ENCODE data around the gene RABEP1.
"Not testable (repeated sequence)": the region's sequence is repeated elsewhere in the genome, so short reads cannot be mapped to it uniquely, and the experiment has no call there.

Gene RABEP1

DNA sequence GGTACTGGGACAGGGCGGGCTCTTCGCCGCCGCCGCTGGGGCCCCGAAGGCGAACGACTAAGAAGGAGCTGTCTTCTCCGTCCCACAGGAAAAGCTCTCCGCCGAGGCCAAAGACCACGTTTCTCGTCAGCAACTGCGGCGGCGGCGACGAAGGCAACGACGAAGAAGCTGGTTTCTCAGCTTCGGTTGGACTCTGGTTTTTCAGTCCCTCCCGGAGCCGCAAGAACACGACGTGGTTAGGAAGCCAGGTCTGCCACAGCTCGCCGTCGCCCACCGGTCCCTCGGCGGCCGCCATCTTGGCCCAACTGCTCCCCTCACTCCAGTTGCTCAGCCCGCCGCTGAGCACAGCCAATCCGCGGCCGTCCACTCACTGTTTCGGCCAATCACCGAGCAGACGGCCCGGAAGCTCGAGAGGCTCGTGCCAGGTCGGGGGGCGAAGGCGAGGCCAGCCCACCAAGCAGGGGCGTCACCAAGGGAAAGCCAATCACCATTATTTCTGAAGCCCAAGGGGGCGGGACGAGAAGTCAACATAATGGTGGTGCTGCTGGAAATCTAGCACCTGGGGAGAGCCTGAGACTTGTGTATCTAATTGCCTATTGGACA, 137.4 kb downstream of the RABEP1 start, which contains the start of gene NUP88:
NUP88 (minus strand) TSS at position 307 of the 603 bp plus-strand sequence; CDS start at position 295, 12 bp downstream.
- peak; percentile 77 to 99 (median 96) for DNase-seq

DNA sequence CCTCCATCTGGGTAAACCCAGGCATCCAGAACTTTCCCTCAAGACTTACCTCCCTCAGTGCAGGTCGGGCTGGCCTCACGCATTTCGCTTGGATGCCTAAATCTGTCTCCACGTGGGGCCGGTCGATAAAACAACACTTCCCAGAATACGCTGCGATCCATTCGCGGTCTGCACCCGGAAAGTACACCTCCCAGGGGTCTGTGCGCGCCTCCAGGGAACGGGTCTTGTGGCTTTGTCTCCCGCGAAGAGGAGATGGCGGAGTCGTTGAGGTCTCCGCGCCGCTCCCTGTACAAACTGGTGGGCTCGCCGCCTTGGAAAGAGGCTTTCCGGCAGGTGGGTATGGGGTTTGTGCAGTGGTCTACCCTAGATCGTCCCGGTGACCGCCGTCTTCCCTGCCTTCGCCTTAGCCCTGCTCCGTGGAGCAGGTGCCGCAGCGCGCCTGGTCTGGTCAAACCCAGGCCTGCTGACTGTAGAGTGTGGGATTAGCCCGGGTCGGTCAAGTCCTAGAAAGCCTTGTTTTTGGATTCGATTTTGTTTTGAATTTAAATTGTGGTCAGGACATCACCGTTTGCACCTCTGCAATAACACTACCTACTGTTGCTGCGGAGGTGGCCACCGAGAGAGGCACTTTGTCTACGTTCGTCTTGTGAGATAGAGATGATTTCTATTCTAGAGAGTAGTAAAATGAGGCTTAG, 138.0 kb downstream of the RABEP1 start, which contains the start of gene RPAIN:
RPAIN (plus strand) TSS at position 224 of the 695 bp plus-strand sequence; CDS start at position 253, 29 bp downstream.
- DNase-seq, result peak in 53 of 56 donors; percentile 75 to 98 (median 93)

DNA sequence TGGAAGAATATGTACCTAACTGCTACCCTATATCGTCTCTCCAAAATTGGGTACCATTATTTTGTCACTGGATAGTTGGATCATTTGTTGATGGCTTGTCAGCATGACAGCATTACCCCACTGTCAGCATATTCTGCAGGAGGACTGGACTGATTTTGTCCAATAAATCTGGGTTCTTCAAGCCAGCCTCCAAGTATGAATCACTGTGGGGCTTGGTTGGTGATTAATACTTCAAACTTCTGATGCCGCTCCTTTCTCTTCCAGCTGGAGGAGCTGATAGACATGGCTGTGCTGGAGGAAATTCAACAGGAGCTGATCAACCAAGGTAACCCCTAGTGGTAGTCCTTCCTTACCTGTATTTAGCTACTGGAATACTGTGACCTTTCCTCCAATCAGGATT, 140.4 kb downstream of the RABEP1 start:
- no peak for DNase-seq

DNA sequence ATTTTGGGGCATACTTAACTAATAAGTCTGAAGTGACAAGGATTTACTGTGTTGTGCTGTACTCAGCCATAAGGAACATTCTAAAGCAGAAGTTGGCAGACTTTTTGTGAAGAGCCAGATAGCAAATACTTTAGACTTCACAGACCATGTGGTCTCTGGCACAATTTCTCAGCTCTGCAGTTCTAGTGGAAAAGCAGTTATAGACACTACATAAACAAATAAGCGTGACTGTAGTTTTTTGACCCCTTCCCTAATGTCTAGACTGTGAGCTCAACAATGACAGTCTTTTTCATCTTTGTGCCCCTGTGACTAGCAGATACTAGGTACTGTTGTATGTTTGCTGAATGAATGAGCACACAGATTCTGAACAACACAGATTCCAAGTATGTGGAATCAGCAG, 142.8 kb downstream of the RABEP1 start:
- DNase-seq, result no peak

DNA sequence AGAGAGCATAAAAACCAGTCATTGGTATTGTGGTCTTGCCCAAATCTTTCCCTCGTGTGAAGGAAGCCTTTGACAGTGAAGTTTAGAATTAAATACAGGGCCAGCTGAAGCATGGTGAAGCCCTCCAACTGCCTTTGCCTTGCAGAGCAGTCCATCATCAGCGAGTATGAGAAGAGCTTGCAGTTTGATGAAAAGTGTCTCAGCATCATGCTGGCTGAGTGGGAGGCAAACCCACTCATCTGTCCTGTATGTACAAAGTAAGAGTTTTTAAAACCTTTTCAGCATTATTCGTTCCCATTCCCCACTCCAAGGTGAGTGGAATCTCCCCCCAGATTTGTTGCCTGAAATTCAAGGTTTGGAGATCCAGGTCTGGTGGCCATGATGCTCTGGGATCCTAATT, 143.7 kb downstream of the RABEP1 start:
- DNase-seq, result no peak

DNA sequence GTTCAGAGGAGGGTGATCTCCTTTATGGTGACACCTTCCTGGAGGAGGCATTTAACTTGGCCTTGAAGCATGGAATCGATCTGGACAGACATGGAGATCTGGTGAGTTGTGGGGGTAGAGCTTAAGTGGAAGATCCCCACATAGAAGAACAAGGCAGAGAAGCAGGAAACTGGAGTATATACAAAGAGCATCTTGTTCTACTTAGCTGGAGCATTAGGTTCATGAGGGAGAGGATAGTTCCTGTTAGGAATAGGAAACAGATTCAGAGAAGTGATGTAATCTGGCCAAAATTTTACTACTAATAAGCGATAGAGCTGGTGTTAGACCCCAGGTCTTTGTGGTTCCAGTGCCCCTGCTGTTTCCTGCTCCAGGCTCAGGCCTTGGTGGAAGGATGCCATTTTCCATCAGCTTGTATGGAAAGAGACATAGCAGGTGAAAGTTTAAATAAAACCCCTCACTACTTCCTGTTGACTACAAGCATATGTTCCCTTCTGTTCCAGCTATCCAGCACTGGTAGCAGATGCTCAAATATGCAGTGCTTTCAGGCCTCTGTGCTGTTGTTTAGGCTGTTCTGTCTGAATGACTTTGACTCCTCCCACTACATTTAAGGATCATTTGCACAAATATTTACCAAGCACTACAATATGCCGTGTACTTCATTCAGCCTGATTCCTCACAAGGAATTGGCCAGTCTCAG, 147.3 kb downstream of the RABEP1 start:
- DNase-seq, result no peak

DNA sequence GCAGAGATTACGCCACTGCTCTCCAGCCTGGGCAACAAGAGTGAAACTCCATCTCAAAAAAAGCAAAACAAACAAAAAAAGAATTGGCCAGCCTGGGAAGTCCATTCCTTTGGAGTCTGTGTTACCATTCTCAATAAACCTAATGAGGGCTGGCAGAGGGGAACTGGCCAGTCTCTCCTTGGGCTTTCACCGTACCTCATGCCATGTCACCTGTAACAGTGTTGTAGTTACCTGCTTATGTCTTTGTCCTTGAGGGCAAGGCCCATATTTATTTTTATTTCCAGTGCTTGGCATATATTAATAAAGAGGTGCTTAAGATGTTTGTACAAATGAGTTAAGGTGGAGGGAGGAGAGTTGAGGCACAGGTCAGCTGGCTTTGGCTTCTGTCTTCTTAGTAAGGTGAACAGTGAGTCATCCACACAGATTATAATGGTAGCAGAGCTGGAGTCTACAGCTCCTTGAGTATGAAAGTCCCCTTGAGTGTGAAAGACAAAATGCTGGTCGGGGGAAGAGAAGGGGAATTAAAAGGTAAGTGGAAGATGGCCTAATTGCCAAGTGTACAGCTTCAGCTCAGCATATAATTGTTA, 148.4 kb downstream of the RABEP1 start:
- no peak for DNase-seq

DNA sequence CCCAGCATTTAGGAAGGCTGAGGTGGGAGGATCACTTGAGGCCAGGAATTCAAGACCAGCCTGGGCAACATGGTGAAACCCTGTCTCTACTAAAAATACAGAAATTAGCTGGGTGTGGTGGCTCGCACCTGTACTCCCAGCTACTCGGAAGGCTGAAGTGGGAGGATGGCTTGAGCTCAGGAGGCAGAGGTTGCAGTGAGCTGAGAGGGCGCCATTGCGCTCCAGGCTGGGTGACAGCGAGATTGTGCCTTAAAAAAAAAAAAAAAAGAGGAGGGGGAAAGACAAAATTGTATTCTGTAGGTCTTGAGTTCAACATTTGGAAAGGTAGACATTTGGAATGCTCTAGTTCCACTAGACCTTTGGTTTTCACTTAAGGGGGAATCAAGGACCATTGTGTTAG, 149.2 kb downstream of the RABEP1 start:
- not testable (repeated sequence) for DNase-seq

DNA sequence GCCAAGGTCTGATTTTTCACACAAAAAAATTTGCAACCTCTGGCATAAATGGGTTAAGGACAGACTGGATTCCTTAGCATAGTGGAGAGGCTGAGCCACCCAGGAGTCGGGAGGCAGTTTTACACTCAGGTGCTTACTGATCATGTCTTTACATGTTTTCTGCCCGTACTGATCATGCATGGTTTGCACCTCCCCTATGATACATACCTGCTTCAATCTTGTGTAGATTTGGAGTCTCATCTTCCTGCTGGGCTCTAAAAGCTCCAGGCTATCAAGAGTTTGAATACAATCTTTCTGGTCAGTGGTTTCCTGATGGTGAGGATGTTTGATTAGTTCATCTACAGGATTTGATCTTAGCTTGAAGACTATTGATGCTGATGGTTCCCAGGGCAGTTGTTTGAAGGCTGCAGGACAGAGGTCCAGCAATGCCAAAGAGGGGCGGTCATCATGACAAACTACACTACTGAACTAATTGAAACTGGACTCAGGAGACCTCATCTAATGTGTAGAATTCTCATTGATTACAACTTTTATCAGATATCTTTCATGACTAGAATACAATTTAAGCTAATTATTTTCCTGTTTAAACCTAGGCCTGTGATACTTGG, 150.0 kb downstream of the RABEP1 start:
- DNase-seq, result no peak

DNA sequence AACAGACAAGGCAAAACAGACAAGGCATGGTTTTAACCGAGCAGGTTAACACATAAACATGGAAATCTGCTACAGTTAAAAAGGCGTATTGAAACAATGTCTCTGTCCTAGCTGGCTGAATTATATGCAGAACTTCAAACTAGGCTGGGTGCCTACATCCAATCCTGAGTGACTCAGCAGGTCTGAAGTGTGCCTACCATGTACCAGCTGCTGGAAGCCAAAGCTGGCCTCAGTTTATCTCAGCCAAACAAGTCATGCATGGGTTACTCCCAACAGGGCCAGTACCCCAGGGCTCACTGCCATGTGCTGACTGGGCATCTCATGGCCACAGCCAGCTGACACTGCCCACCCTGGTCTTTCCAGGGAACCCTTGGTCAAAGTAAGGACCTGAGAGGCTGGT, 152.9 kb downstream of the RABEP1 start:
- peak in 2 of 56 donors; percentile 14 to 16 for DNase-seq
